ENCODE results near the gene USP3.

USP3 gene

GRCh38 chr15:63504247-63504978 is at the start of gene USP3:
Gene USP3, plus strand, starts transcription at chr15:63504593. Its CDS starts 147 bp downstream, at chr15:63504740.
- DNase-seq = peak; percentile 94

GRCh38 chr15:63456258-63456657 is 48.1 kb upstream of the USP3 start:
- DNase-seq = no peak

- no peak for DNase-seq
These were observed 47.0 kb upstream of the USP3 start for GRCh38 chr15:63457379-63457778.

GRCh38 chr15:63458026-63458425 is 46.4 kb upstream of the USP3 start:
- DNase-seq = no peak

GRCh38 chr15:63458794-63459395 is 45.5 kb upstream of the USP3 start:
- DNase-seq = no peak

- no peak for DNase-seq
These were observed 43.9 kb upstream of the USP3 start for GRCh38 chr15:63460210-63461155.

- DNase-seq = no peak
These were observed 43.0 kb upstream of the USP3 start for GRCh38 chr15:63461230-63461985.

- DNase-seq = peak; percentile 26
These were observed 42.3 kb upstream of the USP3 start for GRCh38 chr15:63462088-63462487.

- DNase-seq = no peak
These were observed 41.4 kb upstream of the USP3 start for GRCh38 chr15:63463036-63463435.

- DNase-seq = no peak
These were observed 40.6 kb upstream of the USP3 start for GRCh38 chr15:63463793-63464192.

- peak; percentile 50 for DNase-seq
These were observed 39.3 kb upstream of the USP3 start for GRCh38 chr15:63465104-63465503.

GRCh38 chr15:63466378-63467192 is 37.8 kb upstream of the USP3 start:
- DNase-seq = peak; percentile 60

- no peak for DNase-seq
These were observed 35.2 kb upstream of the USP3 start for GRCh38 chr15:63469190-63469589.

- no peak for DNase-seq
These were observed 34.4 kb upstream of the USP3 start for GRCh38 chr15:63469984-63470383.

- DNase-seq = no peak
These were observed 31.2 kb upstream of the USP3 start for GRCh38 chr15:63473007-63473748.

- no peak for DNase-seq
These were observed 30.7 kb upstream of the USP3 start for GRCh38 chr15:63473749-63473998.

- DNase-seq = peak; percentile 49
These were observed 30.2 kb upstream of the USP3 start for GRCh38 chr15:63473999-63474809.

GRCh38 chr15:63474810-63475316 is 29.5 kb upstream of the USP3 start:
- DNase-seq = no peak

GRCh38 chr15:63475707-63476106 is 28.7 kb upstream of the USP3 start:
- no peak for DNase-seq

- peak; percentile 98 for DNase-seq
These were observed 28.2 kb upstream of the USP3 start for GRCh38 chr15:63476229-63476632.
